HG03460 (cell line): ENCODE measurements around the gene PPP1R1C.
"Not testable (repeated sequence)": the region's sequence is repeated elsewhere in the genome, so short reads cannot be mapped to it uniquely, and the experiment has no call there.

Experiments used
- ATAC-seq: cut with Tn5 transposase; IDR thresholded peaks from one replicate; pipeline ENCODE4 v1.9.1; 2021; ENCODE audit not compliant: unreplicated experiment

PPP1R1C gene

DNA sequence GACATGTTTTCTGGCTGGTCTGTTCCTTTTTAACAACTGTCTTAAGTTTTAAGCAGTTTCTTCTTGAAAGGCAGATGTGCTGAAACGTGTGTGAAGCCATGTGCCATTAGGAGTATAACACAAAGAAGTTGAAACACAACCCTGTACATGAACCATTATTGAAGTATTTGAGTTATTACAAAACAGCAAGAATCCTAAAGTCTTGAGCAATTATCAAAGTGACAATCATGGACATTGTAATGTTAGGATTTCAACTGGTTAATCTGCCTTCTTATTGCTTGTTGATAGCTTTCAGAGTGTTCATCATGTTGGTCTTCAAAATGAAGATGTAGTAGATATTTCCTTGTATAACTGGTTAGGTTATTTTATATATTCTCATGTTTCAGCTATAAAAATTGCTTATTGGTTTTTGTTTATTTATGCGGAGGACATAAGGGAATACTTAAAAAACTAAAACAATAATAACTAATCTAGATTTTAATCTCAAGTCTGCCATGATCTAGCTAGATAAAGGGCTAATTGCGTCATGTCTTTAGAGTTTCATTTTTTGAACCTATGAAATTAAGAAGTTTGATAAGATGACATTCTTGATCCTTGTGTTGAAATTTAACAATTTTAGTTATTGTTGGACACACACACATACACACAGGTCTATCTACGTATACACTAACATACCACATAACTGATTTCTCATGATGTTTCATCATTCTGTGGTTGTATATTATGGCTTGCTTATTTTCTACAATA lies 21.1 kb downstream of the PPP1R1C start:
- ATAC-seq = no peak

DNA sequence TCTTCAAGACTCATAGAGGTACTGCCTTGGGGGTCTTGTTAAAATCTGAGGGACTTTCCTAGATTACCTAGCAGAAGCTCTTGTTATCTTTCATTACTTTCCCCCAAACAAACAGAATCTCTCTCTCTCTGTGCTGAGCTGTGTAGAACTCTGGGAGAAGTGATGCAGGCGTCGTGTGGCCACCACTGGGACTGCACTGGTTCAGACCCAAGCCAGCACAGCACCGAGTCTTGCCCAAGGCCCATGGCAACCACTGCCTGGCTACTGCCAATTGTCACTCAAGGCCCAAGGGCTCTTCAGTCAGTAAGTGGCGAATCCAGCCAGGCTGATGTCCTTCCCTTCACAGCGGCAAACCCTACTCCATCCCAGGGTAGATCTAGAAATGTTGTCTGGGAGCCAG lies 28.6 kb downstream of the PPP1R1C start:
- ATAC-seq = no peak

DNA sequence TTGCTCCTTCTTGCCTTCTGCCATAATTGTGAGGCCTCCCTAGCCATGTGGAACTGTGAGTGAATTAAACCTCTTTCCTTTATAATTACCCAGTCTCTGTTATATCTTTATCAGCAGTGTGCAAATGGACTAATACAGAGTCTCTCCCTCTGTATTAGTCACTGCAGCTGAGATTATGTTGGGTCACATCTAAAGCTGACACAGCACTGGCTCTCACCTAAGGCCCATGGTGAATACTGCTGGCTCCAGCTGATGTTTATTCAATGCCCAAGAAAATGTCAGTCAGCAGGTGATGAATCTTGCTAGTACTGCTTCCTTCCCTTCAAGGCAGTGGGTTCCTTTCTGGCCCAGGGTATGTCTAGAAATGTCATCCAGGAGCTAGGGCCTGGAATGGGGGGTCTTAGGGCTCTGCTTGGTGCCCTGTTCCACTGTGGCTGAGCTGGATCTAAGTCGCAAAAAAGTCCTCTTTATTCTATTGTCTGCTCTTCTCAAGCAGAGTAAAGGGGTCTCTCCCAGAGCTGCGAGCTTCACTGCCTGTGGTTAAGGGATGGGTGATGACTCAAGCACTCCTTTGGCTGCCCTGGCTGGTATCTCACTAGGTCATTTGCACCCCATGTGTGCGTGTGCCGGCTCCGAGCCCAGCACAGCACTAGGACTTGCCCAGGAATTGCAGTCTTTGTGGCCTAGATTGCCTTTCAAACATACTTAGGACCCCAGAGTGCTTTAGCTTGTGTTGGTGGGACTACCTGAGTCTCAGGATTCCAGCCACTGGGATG lies 29.9 kb downstream of the PPP1R1C start:
- ATAC-seq = no peak

DNA sequence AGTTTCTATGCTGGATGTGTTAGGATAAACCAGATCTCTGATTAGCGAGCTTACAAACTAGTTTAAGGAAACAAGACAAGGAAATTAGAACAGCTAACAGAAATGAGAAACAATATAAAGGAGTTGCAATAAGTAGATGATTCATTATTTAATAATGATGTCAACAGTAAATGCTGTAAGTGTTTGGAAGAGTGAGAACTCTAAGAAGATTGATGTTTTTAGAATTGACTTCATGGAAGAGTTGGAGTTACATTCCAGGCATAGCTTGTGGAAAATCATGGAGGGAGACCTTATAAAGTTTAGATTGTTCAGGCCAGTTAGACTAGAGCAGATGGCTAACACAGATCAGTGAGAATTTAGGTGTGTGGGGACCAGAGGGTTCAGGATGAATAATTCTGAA lies 32.6 kb downstream of the PPP1R1C start:
- no peak for ATAC-seq

DNA sequence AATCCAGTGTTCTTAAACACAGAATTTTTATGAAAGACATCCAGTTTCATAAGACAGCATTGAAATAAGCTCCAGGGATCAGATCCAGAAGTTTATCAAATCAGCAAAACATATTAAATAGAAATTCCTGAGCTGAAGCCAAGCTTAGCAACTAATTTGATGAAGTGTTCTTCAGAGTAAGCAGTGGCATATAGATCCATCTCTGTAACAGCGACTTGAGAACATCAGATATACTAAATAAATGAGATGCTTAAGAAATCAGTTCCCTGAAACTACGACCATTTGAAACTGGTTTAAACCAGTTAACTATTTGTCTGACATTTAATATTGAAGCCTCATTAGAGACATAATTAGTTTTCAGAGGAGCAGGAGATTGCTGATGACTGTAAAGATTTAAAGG lies 34.1 kb downstream of the PPP1R1C start:
- no peak for ATAC-seq

DNA sequence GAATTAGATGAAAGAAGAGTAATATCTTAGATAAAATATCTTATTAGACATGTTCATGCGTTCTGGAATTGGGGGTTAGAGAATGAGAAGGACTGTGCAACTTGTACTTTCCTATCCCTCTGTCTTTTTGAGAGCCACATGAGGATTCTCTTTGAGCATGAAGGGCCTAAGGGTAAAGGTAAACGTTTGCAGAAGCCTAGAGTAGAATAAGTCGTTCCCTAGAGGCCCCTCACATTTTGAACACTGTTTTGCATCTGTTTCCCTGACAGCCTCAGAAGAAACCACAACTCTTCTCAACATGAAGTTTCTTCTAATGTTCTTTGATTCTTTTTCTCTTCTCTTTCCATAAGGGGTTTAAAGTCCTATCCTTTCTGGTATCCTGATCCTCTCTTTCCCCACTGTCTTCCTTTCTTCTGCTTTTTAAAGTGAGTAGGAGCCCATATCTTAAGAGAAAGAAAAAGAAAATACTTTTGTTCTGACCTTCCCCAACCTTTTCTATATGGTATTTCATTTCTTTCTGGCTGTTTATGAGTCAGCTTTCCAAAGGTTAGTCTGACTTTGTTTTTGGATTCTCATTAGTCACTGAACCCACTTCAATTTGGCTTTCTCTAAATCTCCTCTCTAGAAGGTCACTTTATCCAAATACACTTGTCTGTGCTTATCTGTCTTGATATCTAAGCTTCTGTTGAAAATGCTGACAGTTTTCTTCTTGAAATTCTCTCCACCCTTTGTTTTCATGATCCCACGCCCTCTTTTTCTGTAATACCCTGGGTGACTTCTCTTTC lies 34.8 kb downstream of the PPP1R1C start:
- ATAC-seq = no peak

DNA sequence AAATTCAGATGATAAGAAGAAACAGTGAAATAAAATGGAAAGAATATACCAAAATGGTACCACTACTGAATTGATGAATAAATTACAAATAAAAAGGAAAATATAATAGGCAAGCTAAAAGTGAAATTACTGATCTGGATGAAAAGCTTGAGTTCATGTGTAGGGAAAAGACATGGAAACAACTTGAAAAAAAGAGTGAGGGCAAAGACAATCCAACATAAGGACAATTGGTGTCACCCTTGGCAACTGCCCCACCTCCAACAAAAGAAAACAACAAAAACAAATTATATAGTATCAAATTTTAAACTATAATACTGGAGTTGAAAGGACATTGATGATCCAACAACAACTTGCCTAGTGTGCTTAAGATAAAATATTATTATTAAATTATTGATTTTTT lies 37.6 kb downstream of the PPP1R1C start:
- ATAC-seq = no peak

DNA sequence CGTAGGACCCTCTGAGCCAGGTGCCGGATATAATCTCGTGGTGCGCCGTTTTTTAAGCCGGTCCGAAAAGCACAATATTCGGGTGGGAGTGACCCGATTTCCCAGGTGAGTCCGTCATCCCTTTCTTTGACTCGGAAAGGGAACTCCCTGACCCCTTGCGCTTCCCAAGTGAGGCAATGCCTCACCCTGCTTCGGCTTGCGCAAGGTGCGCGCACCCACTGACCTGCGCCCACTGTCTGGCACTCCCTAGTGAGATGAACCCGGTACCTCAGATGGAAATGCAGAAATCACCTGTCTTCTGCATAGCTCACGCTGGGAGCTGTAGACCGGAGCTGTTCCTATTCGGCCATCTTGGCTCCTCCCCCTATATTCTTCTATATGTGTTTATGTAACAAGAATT lies 45.2 kb downstream of the PPP1R1C start:
- not testable (repeated sequence) for ATAC-seq

DNA sequence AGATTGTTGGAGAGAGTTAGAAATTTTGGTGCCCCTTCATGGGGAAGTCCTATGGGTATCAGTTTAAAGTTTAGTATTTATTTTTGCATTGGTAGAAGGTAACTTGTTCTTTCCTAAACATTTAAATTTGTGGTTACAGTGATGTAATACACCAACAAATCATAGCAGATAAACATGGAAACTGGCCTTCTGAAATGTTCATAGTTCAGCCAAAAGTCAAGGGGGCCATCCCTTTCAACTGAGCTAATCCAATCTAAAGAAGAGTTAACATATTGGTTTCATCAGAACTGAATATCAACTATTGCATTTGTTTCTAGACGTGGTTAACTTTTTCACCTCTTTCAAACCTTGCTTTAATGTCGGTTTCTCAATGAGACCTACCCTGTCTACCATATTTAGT lies 46.3 kb downstream of the PPP1R1C start:
- ATAC-seq = no peak

DNA sequence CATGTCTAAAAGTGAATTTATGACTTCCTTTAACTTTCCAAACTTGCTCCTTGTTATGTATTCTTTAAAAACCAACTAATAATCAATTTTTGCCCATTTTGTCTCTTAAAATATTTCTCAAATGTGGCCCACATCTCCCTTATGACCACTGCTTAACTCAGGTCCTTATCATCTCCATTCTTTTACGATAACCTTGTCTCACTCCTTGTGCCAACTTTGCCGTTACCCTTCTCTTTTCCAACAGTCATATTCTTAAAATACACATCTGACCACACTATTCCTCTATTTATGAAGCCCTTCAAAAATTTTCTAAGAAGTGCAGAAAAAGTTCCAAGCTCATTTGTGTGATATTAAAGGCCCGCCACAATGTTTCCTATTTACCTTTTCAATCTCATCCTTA lies 47.8 kb downstream of the PPP1R1C start:
- no peak for ATAC-seq

DNA sequence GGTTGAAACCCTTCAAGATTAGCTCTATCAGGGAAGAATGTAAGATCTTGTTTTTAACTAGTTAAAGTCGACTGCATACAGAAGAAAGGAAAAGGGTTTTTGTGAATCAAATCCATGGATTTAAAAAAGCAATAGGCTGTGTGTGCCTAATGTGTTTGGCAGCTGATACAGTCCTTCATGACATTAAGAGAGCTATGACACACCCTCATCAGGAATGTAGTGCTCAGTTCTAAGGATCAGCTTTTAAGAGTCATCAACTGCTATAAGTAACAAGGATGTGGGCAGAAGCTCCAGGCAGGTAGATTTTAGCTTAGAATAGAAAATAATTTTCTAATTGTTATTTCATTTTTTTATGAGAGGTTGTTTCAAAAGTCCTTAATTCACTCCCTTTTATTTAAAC lies 52.9 kb downstream of the PPP1R1C start:
- ATAC-seq = no peak

DNA sequence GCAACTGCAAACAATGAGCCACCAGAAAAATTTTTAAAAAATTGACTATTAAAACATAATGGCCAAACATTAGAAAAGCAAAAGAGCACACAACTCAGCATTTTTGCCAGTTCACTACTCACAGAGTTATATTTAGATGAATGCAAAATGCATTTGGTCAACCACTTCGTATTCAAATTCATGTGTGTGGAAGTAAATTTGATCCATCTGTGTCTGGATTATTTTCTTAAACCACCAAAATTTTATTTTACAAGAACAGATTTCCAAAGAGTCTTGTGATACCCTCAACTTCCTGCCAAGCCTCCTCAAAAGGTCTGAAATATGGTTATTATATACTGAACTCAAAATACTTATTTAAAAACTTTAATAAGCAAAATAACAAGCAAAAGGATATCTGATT lies 57.4 kb downstream of the PPP1R1C start:
- no peak for ATAC-seq

DNA sequence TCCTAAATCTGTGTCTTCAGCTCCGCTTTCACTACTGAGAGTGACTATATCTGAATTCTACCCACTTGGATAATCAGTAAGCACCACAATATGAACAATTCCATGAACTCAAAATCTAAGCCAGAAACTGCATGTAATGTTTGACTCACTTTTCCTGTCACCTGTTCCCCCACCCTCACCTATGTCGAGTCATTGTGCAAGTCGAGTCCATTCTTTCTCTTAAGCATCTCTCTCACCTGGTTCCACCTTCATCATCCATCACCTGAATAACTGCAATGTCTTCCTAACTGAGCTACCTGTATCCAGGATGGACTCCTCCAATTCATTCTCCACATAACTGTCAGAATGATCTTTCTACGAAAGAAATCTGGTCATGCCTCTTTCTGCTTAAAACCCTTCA lies 58.2 kb downstream of the PPP1R1C start:
- no peak for ATAC-seq

DNA sequence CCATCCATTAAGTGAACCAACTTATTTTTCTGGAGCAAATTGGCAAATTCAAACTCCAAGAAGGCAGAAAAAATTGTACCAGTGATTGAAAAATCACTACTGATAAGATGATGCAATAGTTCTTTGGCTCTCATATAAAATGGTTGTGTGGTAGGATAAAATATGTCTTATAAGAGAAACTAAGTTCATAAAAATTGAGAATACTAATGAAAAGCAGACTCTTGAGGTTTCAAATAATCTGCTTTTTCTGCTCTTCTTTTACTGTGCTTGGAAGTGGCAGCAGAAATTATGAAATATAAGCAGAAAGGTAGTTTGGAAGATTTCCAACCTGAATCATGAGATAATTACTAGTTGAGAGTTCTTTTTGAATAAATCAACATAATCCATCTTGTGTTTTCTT lies 61.9 kb downstream of the PPP1R1C start:
- no peak for ATAC-seq

DNA sequence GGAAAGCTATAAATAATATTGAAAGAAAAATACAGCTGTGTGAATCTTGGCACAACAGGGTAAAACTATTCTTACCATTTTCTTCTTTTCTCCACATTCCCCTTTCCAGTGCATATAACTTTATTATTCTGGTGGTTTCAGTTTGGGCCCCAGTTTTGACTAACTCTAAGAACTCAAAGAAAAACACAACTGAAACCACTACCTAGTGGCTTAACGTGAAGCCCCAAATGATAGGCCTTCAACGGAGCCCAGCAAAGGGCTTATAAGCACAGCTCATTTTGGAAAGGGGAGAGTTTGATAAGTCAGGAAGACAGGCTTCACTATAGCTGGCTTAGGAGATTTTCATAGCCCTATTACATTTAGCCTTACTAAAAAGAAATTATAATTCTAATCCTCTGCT lies 62.4 kb downstream of the PPP1R1C start:
- ATAC-seq = no peak

DNA sequence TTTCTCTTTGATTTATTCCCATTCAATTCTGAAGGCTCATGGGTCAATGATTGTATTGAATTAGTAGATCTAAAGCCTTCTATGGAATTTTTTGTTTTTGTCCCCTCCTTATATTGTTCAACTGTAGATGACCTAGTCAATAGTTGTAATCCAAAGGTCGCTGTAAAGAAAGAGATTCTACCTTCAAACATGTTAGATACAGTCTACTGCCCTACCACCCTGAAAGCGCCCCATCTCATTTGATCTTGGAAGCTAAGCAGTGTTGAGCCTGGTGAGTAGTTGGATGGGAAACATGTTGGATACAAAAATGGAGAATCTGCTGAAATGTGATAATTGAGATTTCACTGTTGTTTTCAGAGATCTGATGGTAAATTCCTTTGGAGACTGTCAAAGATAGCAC lies 63.0 kb downstream of the PPP1R1C start:
- ATAC-seq = no peak

DNA sequence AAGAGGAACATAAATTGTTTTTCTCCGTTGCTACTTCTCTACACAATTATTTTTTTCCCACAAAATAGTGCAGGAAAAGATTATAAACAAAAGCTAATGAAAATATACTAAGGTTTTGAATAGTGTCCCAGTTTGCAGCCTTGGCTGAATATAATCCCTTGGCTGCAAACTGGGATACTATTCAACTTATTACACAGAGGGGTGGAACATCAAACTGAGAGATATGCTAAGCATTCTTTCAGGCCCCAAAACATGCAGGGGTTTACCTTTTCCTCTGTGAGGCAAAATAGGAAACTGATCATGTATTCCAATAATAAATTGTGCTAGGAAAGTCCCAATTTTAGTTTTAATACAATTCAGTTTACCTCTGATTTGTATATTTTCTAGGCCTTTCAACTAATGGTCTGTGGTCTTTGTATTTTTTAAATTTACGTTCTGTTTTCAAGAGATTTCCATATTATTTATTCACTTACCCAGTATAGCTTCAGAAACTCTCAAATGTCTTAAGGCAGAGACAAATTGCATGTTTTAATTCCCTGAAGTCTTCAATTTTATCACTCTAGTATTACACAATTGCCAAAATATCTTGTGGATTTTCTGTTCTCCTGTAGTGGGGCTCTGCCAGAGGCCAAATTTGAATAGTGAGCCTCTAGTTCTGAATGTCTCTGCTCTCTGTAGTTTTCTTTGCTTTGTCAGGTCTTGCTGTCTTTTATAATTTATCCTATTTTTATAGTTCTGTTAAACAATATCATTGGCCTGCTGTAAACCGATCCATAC lies 63.9 kb downstream of the PPP1R1C start:
- ATAC-seq = no peak

DNA sequence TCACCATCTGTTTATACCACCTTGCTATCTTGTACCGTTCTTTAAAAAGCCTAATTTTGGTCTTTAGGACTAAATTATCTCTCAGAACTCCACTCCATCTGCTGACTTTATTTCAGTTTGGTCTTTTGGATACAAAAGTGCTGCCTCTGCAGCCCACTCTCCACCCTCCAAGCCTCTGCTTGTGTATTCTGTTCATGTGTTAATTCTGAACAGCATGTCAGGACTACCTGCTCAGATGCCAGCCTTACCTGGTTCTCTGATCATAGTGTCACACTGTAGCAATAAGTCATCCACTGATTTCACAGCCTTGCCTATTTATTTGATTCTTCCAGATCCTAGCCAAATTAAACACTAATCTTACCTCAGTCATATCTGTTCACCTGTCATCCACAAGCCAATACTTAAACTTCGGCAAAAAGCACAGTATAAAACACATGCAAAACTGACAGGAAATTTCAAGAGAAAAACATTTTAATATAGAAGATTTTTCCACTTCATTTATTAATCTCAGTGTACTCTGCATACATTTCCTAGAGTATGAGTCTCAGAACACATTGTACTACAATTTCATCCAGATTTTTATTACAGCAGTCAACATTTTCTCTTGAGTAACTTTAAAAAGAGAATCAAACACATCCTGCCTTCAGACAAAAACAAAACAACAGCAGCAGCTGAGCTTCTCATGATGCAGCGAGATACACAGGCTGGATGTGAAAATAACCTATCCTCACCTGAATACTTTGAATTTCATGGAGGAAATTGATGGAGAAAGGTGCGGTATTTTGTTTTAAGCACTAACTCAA lies 64.9 kb downstream of the PPP1R1C start:
- no peak for ATAC-seq

DNA sequence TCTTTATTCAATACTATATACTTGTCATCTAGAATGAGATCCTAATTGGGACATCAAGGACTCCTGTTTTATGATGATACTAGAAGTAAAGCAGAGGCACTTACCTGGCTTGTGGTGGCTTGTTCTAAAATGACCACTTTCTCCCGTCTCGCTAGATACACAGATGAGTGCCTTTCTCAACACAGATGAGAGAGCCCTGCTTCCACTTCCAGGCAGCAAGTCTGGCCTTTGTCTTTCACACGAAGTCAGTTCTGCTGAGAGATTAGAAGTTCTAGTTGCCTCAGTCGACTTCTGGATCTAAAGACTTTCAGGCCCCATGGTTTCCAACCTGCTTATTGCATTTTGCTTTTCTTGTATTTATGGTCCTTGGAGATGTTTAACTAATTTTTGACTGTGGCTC lies 70.3 kb downstream of the PPP1R1C start:
- no peak for ATAC-seq

DNA sequence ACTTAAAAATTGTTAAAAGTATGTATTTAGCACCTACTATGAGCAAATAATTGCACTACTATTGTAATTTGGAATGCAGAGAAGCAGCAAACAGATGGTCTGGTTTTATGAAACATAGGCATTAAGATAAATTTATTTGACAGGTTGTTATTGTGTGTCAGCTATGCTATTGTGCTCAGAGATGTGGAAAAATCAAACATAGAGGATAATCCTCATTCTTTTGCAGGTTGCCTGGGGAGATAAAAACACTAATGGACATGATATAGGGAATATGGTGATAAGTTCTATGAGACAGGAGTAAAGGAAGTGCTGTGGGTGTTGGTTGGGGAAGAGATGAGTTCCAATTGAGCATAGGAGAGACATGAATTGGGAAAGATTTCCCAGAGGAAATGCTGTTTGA lies 71.3 kb downstream of the PPP1R1C start:
- ATAC-seq = no peak
